Hepatocyte (in vitro differentiated cells): ENCODE results near the gene PDIA3. TPM values are rescaled to one million over a fixed set of nuclear protein-coding genes. Genes with fewer than 3 reads are reported as not detected.
"Not testable (repeated sequence)": the region's sequence is repeated elsewhere in the genome, so short reads cannot be mapped to it uniquely, and the experiment has no call there.

Experiments used
- DNase-seq: peaks from one replicate; pipeline ENCODE4 v3.0.0-alpha.2; 2016; ENCODE audit warnings: low spot score
- H2AFZ ChIP-seq: fragments of 200-600 bp; sonication (generic); 2 replicates; pipeline ENCODE4 v1.6.0; 2016; ENCODE audit warnings: antibody characterized with exemption, mild to moderate bottlenecking
- H3K27ac ChIP-seq: fragments of 200-600 bp; sonication (generic); 2 replicates; pipeline ENCODE4 v1.5.1; 2016; ENCODE audit warnings: mild to moderate bottlenecking
- H3K27me3 ChIP-seq: fragments of 200-600 bp; sonication (generic); 2 replicates; pipeline ENCODE4 v1.6.1; 2016
- H3K36me3 ChIP-seq: fragments of 200-600 bp; sonication (generic); replicated peaks from 2 replicates; pipeline ENCODE4 v1.5.1; 2016; ENCODE audit warnings: low read depth; ENCODE audit not compliant: insufficient read depth
- H3K4me1 ChIP-seq: fragments of 200-600 bp; sonication (generic); 2 replicates; pipeline ENCODE4 v1.5.1; 2016; ENCODE audit warnings: mild to moderate bottlenecking, moderate library complexity; ENCODE audit not compliant: insufficient read depth
- H3K4me2 ChIP-seq: fragments of 200-600 bp; sonication (generic); 2 replicates; pipeline ENCODE4 v1.6.0; 2016
- H3K4me3 ChIP-seq: fragments of 200-600 bp; sonication (generic); 2 replicates; pipeline ENCODE4 v1.5.1; 2016; ENCODE audit warnings: mild to moderate bottlenecking
- H3K79me2 ChIP-seq: fragments of 200-600 bp; sonication (generic); 2 replicates; pipeline ENCODE4 v1.6.0; 2017; ENCODE audit warnings: mild to moderate bottlenecking
- H3K9me2 ChIP-seq: fragments of 200-600 bp; sonication (generic); replicated peaks from 2 replicates; pipeline ENCODE4 v1.6.0; 2017; ENCODE audit warnings: mild to moderate bottlenecking; ENCODE audit not compliant: insufficient read depth
- H3K9me3 ChIP-seq: fragments of 200-600 bp; sonication (generic); 2 replicates; pipeline ENCODE4 v1.5.1; 2016; ENCODE audit warnings: low read depth, mild to moderate bottlenecking
- H4K20me1 ChIP-seq: fragments of 200-600 bp; sonication (generic); 2 replicates; pipeline ENCODE4 v1.6.0; 2016; ENCODE audit warnings: mild to moderate bottlenecking; ENCODE audit not compliant: insufficient read depth, poor library complexity, severe bottlenecking
- EZH2 ChIP-seq: fragments of 200-600 bp; sonication (generic); IDR thresholded peaks from 2 replicates; pipeline ENCODE4 v1.6.1; 2016; ENCODE audit warnings: antibody characterized with exemption, mild to moderate bottlenecking, borderline replicate concordance
- EZH2phosphoT487 ChIP-seq: fragments of 200-600 bp; sonication (generic); IDR thresholded peaks from one replicate; pipeline ENCODE4 v1.6.1; 2018; ENCODE audit warnings: antibody characterized with exemption, mild to moderate bottlenecking, low read depth, moderate library complexity; ENCODE audit not compliant: unreplicated experiment, severe bottlenecking
- WGBS: methylation state at CpG from one replicate; pipeline ENCODE4 v1.1.6; 2016; ENCODE audit warnings: low lambda C conversion rate; ENCODE audit errors: missing lambda C conversion rate; 5-methylcytosine and 5-hydroxymethylcytosine counted together
- polyA plus RNA-seq: library from polyadenylated mRNA; unstranded; fragments of >200 nt; fragmentation: Nextera tagmentation; extraction: Ambion mirVana; gene quantifications from 2 replicates; pipeline ENCODE4 v1.2.1, GENCODE V29; 2016
- total RNA-seq: library from RNA; depleted of rRNA; stranded (reverse); fragments of >200 nt; gene quantifications from 2 replicates; pipeline ENCODE4 v1.2.3, GENCODE V29; 2014
- TF ChIP-seq, protein P1 (sequence below): fragments of 200-600 bp; sonication (generic); IDR thresholded peaks from 2 replicates; pipeline ENCODE4 v1.5.1; 2016; ENCODE audit warnings: antibody characterized with exemption, mild to moderate bottlenecking; ENCODE audit not compliant: poor library complexity

Gene PDIA3
- total RNA-seq: 433 and 496 TPM in 2 replicates
- 1,326 and 1,358 TPM in 2 replicates for polyA plus RNA-seq

DNA sequence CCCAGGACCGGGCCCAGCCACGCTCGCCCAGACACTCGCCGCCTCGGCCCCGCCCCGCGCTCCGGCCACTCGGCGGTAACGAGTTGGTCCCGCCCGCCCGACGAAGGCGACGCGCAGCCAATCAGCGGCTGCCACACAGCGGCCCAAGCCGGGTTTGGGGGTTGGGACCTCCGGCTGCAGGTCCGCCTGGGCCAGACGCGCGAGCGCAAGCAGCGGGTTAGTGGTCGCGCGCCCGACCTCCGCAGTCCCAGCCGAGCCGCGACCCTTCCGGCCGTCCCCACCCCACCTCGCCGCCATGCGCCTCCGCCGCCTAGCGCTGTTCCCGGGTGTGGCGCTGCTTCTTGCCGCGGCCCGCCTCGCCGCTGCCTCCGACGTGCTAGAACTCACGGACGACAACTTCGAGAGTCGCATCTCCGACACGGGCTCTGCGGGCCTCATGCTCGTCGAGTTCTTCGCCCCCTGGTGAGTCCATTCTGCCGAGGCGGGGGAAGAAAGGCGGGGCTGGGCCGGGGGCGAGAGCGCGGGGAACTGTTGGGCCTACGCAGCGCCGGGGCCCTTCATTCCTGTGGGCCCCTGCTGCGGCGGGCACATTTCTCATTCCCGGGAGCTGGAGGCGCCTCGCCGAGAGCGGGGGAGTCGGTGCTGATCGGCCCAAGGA lies at the start of gene PDIA3:
Gene PDIA3 (plus strand): TSS at position 194 of the 658 bp plus-strand sequence. CDS start 102 bp downstream, at position 296.
- TF ChIP-seq, protein P1, sequence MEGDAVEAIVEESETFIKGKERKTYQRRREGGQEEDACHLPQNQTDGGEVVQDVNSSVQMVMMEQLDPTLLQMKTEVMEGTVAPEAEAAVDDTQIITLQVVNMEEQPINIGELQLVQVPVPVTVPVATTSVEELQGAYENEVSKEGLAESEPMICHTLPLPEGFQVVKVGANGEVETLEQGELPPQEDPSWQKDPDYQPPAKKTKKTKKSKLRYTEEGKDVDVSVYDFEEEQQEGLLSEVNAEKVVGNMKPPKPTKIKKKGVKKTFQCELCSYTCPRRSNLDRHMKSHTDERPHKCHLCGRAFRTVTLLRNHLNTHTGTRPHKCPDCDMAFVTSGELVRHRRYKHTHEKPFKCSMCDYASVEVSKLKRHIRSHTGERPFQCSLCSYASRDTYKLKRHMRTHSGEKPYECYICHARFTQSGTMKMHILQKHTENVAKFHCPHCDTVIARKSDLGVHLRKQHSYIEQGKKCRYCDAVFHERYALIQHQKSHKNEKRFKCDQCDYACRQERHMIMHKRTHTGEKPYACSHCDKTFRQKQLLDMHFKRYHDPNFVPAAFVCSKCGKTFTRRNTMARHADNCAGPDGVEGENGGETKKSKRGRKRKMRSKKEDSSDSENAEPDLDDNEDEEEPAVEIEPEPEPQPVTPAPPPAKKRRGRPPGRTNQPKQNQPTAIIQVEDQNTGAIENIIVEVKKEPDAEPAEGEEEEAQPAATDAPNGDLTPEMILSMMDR: peak; percentile 24
- H3K27me3 ChIP-seq, H3K36me3 ChIP-seq, H3K9me3 ChIP-seq, H3K9me2 ChIP-seq: not testable (repeated sequence)
- Histone ChIP-seq H4K20me1 (peaks cover 42% of the 10 kb centered on the region), H3K4me2 (peak within 1 kb of the TSS; percentile 80), H3K4me3 (peak within 1 kb of the TSS; percentile 61), H3K4me1 (peaks cover 30% of the 10 kb centered on the region), H3K27ac (peak within 1 kb of the TSS; percentile 100), H3K79me2 (peaks cover 54% of the 10 kb centered on the region), H2AFZ (peak within 1 kb of the TSS; percentile 88)
- 1% methylated on average over 54 of the region's 84 CpGs for WGBS
- peak; percentile 95 for DNase-seq

- H3K4me2 ChIP-seq: no peak overlapping the region
- no peaks in the 10 kb centered on the region for H3K9me2 ChIP-seq
- H3K4me3 ChIP-seq: no peak overlapping the region
- H3K4me1 ChIP-seq: no peaks in the 10 kb centered on the region
- H3K9me3 ChIP-seq: no peaks in the 10 kb centered on the region
- no peak overlapping the region for H3K27ac ChIP-seq
- 94% methylated on average over 7 of the region's 7 CpGs for WGBS
- H3K36me3 ChIP-seq: no peaks in the 10 kb centered on the region
- DNase-seq: no peak
- no peak overlapping the region for H2AFZ ChIP-seq
- no peaks in the 10 kb centered on the region for H3K27me3 ChIP-seq
- no peaks in the 10 kb centered on the region for H4K20me1 ChIP-seq
- TF ChIP-seq EZH2: no peak
- TF ChIP-seq, protein P1: no peak
- TF ChIP-seq EZH2phosphoT487: no peak
- H3K79me2 ChIP-seq: no peaks in the 10 kb centered on the region
These were observed 44.1 kb upstream of the PDIA3 start for GRCh38 chr15:43702174-43702573.

- TF ChIP-seq, protein P1: no peak
- TF ChIP-seq EZH2phosphoT487 (no peak), EZH2 (no peak)
- Histone ChIP-seq H3K9me3 (no peaks in the 10 kb centered on the region), H3K4me1 (no peaks in the 10 kb centered on the region), H3K4me3 (no peak overlapping the region), H3K36me3 (no peaks in the 10 kb centered on the region), H2AFZ (no peak overlapping the region), H3K9me2 (no peaks in the 10 kb centered on the region), H3K4me2 (no peak overlapping the region), H3K27ac (no peak overlapping the region), H3K79me2 (no peaks in the 10 kb centered on the region), H3K27me3 (no peaks in the 10 kb centered on the region), H4K20me1 (no peaks in the 10 kb centered on the region)
- no peak for DNase-seq
- WGBS: 70% methylated on average over 8 of the region's 8 CpGs
These were observed 43.4 kb upstream of the PDIA3 start for GRCh38 chr15:43702701-43703424.

- not testable (repeated sequence) for H2AFZ ChIP-seq, H3K9me3 ChIP-seq, H3K4me1 ChIP-seq, H3K27ac ChIP-seq, H3K4me3 ChIP-seq, H3K27me3 ChIP-seq, H3K9me2 ChIP-seq, DNase-seq, H3K36me3 ChIP-seq, H3K79me2 ChIP-seq, H3K4me2 ChIP-seq, H4K20me1 ChIP-seq
- 85% methylated on average over 3 of the region's 12 CpGs for WGBS
These were observed 35.7 kb upstream of the PDIA3 start for GRCh38 chr15:43710431-43711131.
